ENCODE results near the gene HS3ST6. TPM values are rescaled to one million over a fixed set of nuclear protein-coding genes. Genes with fewer than 3 reads are reported as not detected.

HS3ST6 gene
- total RNA-seq, 1 experiment from 2014 or later = not detected

GRCh38 chr16:1917056-1917664 is 1.1 kb downstream of the HS3ST6 start:
- H3K9me3 ChIP-seq = no peaks in the 10 kb centered on the region
- H3K36me3 ChIP-seq = no peaks in the 10 kb centered on the region
- no peak overlapping the region for H3K4me3 ChIP-seq
- H3K27me3 ChIP-seq = peaks cover 46% of the 10 kb centered on the region
- DNase-seq = no peak

GRCh38 chr16:1916640-1916990 is 1.6 kb downstream of the HS3ST6 start:
- no peak for DNase-seq
- H3K27me3 ChIP-seq = peaks cover 44% of the 10 kb centered on the region

GRCh38 chr16:1915732-1916639 is 2.2 kb downstream of the HS3ST6 start:
- H3K27me3 ChIP-seq = peaks cover 40% of the 10 kb centered on the region

More at GRCh38 chr16:1916640-1916990, 1.6 kb downstream of the HS3ST6 start:
- Histone ChIP-seq H3K4me3 (no peak overlapping the region), H3K36me3 (no peaks in the 10 kb centered on the region), H3K9me3 (no peaks in the 10 kb centered on the region)

GRCh38 chr16:1914988-1915387 is 3.2 kb downstream of the HS3ST6 start:
- DNase-seq = no peak
- peaks cover 32% of the 10 kb centered on the region for H3K27me3 ChIP-seq
- H3K4me3 ChIP-seq = no peak overlapping the region
- H3K36me3 ChIP-seq = no peaks in the 10 kb centered on the region
- no peaks in the 10 kb centered on the region for H3K9me3 ChIP-seq

More at GRCh38 chr16:1915732-1916639, 2.2 kb downstream of the HS3ST6 start:
- H3K9me3 ChIP-seq = no peaks in the 10 kb centered on the region
- no peak for DNase-seq
- no peaks in the 10 kb centered on the region for H3K36me3 ChIP-seq
- no peak overlapping the region for H3K4me3 ChIP-seq

GRCh38 chr16:1914084-1914608 is 4.1 kb downstream of the HS3ST6 start:
- DNase-seq = no peak
- Histone ChIP-seq H3K9me3 (no peaks in the 10 kb centered on the region), H3K36me3 (no peaks in the 10 kb centered on the region), H3K27me3 (peaks cover 24% of the 10 kb centered on the region), H3K4me3 (no peak overlapping the region)

GRCh38 chr16:1913327-1914083 is 4.7 kb downstream of the HS3ST6 start:
- DNase-seq = no peak
- no peaks in the 10 kb centered on the region for H3K36me3 ChIP-seq
- H3K27me3 ChIP-seq = peaks cover 18% of the 10 kb centered on the region
- no peaks in the 10 kb centered on the region for H3K9me3 ChIP-seq
- no peak overlapping the region for H3K4me3 ChIP-seq

- H3K27me3 ChIP-seq = peaks cover 10% of the 10 kb centered on the region
Observed at GRCh38 chr16:1912215-1912543, 6.0 kb downstream of the HS3ST6 start.

GRCh38 chr16:1911467-1912214 is 6.6 kb downstream of the HS3ST6 start:
- Histone ChIP-seq H3K4me3 (no peak overlapping the region), H3K36me3 (no peaks in the 10 kb centered on the region), H3K27me3 (peaks cover 4% of the 10 kb centered on the region), H3K9me3 (no peaks in the 10 kb centered on the region)
- DNase-seq = no peak

More at GRCh38 chr16:1912215-1912543, 6.0 kb downstream of the HS3ST6 start:
- H3K4me3 ChIP-seq = no peak overlapping the region
- no peak for DNase-seq
- H3K36me3 ChIP-seq = no peaks in the 10 kb centered on the region
- no peaks in the 10 kb centered on the region for H3K9me3 ChIP-seq

GRCh38 chr16:1909561-1910231 is 8.5 kb downstream of the HS3ST6 start:
- DNase-seq = no peak
- no peaks in the 10 kb centered on the region for H3K9me3 ChIP-seq

GRCh38 chr16:1908983-1909382 is 9.2 kb downstream of the HS3ST6 start:
- Histone ChIP-seq H3K9me3 (no peaks in the 10 kb centered on the region), H3K27me3 (no peaks in the 10 kb centered on the region), H3K4me3 (no peak overlapping the region), H3K36me3 (no peaks in the 10 kb centered on the region)
- no peak for DNase-seq

More at GRCh38 chr16:1909561-1910231, 8.5 kb downstream of the HS3ST6 start:
- H3K4me3 ChIP-seq = no peak overlapping the region
- no peaks in the 10 kb centered on the region for H3K36me3 ChIP-seq
- no peaks in the 10 kb centered on the region for H3K27me3 ChIP-seq

GRCh38 chr16:1908184-1908583 is 10.0 kb downstream of the HS3ST6 start:
- no peaks in the 10 kb centered on the region for H3K27me3 ChIP-seq
- H3K36me3 ChIP-seq = no peaks in the 10 kb centered on the region
- DNase-seq = no peak
- no peak overlapping the region for H3K4me3 ChIP-seq
- H3K9me3 ChIP-seq = no peaks in the 10 kb centered on the region

GRCh38 chr16:1907226-1907860 is 10.9 kb downstream of the HS3ST6 start:
- H3K4me3 ChIP-seq = no peak overlapping the region

GRCh38 chr16:1906846-1907165 is 11.4 kb downstream of the HS3ST6 start:
- Histone ChIP-seq H3K36me3 (no peaks in the 10 kb centered on the region), H3K4me3 (no peak overlapping the region), H3K27me3 (no peaks in the 10 kb centered on the region), H3K9me3 (no peaks in the 10 kb centered on the region)
- DNase-seq = no peak

More at GRCh38 chr16:1907226-1907860, 10.9 kb downstream of the HS3ST6 start:
- no peaks in the 10 kb centered on the region for H3K9me3 ChIP-seq
- no peak for DNase-seq
- H3K36me3 ChIP-seq = no peaks in the 10 kb centered on the region
- no peaks in the 10 kb centered on the region for H3K27me3 ChIP-seq

GRCh38 chr16:1906055-1906845 is 12.0 kb downstream of the HS3ST6 start:
- no peaks in the 10 kb centered on the region for H3K9me3 ChIP-seq
- no peaks in the 10 kb centered on the region for H3K36me3 ChIP-seq
- no peak for DNase-seq
- H3K4me3 ChIP-seq = no peak overlapping the region
- no peaks in the 10 kb centered on the region for H3K27me3 ChIP-seq
